ENCODE data around the gene KRTAP4-6.

DNA sequence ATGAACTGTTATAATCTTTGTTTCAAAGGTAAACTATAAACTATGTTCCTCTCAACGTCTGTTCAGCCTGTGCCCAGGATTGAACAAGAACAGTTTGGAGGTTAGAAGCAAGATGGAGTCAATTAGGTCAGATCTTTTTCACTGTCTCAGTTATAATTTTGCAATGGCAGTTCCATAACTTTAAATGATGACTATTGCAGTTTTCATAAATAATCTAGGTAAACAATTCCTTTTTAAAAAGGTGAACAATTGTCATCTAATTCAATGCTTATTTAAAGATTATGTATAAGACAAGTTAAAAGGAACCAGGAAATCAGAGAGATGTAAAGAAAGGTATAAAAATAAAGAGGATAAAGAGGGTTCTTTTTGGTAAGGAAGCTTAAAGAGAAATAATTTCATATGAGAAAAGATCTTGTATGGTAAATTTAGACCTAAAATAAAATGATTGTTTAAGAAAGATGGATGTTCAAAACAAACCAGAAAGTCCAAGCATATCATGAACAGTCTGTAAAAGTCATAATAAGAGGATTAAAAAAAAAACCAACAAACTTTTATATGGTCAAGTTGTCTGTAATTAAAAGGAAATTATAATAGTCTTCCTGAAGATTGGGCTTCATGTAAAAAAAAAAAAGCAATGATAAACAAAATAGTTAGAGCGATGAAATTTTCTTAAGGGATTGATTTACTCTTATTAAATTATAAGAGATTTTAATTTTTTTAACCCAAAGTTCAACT, 29.0 kb downstream of the KRTAP4-6 start:
- no peak for TF ChIP-seq EZH2 (IDR thresholded peaks at IDR 0.05; ENCODE audit: insufficient read depth, poor library complexity, severe bottlenecking)
- TF ChIP-seq EZH2phosphoT487 (IDR thresholded peaks at IDR 0.05; ENCODE audit: insufficient read depth, low read depth) = no peak
